Astrocyte of the hippocampus (primary cell): Measurements from ENCODE around the gene KRT23.

Experiments used
- DNase-seq: peaks from one replicate; pipeline ENCODE4 v3.0.0; 2011; ENCODE audit warnings: low read depth, low spot score

KRT23 gene

DNA sequence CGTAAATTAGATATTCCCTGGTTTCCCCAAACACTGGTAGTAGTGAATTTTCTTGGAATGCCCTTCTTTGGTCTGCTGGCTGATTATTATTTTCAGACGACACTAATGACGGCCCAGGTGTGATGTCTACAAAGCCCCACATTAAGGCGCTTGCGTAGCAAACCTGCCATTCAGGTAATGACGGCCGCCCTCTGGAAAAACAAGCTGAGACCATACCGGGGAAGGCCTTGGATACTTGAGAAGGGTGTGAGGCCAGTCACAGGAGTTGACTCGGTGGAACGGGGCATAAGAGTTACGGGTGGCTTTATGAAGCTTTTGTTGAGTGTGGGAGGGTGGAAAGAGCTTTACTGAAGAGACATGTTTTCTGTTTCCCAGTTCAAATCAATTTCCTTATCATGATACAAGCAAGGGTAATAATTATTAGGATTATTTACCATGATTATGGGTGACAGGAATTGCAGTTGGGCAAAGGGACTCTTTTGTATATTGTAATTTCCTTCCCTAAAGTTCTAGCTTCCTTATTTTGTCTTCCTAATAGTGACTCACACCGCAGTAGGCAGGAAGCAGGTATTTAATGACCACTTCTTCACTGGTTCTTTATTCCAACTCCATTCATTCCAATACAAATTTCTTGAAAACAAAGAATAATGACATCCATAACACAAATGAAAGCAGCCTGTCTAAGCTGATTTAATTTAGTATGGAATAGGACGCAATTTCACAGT lies 24.8 kb downstream of the KRT23 start:
- DNase-seq = no peak

DNA sequence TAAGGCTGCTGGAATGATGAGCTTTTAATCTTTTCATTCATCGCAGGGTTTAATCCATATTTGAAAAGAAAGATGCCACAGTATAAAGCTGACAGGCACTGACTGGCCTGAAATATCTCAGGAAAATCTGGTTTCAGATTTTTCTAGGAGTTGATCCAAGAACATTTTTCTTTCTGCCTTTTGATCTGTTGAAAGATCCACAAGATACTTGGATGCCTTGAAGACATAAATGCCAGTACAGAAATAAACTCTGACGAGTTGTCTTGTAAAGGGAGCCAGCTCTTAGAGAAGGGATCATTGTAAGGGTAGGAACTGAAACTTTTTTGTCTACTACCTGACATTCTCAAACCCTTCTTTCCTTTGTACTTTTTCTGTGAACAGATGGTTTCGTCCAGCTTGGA lies 27.0 kb downstream of the KRT23 start:
- DNase-seq = peak; percentile 55

GRCh38 chr17:40909755-40910154 lies 27.7 kb downstream of the KRT23 start:
- DNase-seq = peak; percentile 32

DNA sequence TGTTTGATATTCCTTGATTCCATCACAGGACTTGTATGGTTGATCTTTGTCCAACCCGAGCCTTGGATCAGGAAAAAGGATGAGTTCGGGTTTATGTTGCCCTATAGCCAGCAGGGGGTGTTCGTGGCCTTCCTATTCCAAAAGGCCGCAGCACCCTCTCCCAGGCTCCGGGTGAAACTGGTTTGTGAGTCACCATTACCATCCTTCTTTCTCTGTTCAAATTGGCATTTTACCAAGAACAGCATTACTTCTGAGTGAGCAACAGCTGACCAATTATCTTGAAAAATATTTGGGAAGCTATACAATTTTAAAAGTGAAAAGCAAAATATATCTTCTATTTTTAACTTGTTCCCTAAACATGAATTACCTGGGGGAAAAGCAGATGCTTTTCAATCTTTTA lies 28.1 kb downstream of the KRT23 start:
- DNase-seq = peak; percentile 94

- DNase-seq = no peak
Observed at GRCh38 chr17:40906613-40907012, 30.8 kb downstream of the KRT23 start.

- DNase-seq = no peak
Observed at GRCh38 chr17:40905370-40905769, 32.1 kb downstream of the KRT23 start.

DNA sequence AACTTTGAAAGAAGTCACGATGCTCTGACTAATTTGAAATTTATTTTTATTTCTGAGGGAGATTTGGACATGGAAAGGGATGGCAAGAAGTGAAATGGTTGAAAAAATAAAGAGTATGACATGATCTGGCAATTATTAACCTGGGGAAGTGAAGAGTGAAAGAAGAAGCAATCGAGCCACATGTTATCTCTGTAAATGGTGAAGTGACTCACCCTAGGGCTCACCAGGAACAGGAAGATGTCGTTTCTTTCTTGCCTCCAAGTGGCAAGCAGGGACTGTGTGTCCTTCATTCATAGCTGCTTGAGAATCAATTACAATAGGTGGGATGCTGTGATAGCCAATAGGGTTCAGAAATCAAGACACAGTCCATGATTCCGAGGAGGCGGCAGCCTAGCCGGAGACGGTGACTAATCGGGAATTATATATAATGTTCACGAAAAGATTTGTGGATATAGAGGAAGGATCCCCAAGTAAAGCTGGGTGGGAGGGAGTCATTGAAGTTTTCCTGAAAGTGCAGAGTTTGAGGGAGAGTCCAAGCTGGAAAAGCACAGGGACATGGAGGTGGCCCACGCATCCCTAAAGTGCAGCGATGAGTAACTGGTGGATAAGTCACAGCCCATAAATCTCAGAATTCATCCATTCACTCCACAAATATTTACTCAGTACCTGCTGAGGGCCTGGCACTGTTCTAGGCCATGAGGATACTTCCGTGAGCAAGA lies 34.2 kb downstream of the KRT23 start:
- no peak for DNase-seq

DNA sequence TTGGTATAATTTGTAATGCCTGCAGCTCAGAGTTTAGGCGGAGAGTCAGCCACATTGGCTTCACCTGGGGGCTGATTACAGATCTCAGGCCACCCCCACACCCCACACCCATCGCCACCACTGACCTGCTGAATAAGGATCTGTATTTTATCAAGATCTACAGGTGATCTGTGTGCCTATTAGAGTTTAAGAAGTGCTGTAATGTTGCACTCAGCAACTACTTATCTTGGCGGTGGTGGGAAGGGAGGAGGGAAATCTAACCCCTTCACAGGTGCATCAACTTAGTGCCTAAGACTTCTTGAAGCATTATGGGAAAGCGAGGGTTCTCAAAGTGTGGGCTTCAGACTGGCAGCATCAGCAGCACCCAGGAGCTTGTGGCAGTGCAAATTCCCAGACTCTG lies 34.9 kb downstream of the KRT23 start:
- DNase-seq = no peak

- DNase-seq = no peak
Observed at GRCh38 chr17:40901981-40902474, 35.4 kb downstream of the KRT23 start.

- no peak for DNase-seq
Observed at GRCh38 chr17:40900809-40901356, 36.6 kb downstream of the KRT23 start.

- no peak for DNase-seq
Observed at GRCh38 chr17:40896916-40897455, 40.5 kb downstream of the KRT23 start.

DNA sequence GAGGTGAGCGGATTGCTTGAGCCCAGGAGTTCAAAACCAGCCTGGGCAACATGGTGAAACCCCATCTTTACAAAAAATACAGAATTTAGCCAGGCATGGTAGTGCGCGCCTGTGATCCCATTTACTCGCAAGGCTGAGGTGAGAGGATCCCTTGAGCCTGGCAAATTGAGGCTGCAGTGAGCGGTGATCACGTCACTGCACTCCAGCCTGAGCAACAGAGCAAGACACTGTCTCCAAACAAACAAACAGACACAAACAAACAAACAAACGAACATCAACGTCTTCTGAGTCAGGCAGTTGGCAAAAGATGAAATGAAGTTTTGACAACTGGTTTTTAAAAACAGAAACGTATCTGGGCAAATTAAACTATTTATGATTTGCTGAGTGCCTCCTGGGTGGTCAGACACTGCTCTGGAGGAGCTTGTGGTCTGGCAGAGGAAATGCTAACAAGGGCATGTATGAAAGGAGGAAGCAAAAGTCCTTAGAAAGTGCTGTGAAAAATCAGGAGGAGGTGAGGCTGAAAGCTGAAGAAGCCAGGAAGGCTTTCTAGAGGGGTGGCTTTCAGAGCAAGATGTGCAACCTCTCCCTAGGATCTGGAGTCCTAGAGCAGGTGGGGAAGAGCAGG lies 42.2 kb downstream of the KRT23 start:
- DNase-seq = no peak

DNA sequence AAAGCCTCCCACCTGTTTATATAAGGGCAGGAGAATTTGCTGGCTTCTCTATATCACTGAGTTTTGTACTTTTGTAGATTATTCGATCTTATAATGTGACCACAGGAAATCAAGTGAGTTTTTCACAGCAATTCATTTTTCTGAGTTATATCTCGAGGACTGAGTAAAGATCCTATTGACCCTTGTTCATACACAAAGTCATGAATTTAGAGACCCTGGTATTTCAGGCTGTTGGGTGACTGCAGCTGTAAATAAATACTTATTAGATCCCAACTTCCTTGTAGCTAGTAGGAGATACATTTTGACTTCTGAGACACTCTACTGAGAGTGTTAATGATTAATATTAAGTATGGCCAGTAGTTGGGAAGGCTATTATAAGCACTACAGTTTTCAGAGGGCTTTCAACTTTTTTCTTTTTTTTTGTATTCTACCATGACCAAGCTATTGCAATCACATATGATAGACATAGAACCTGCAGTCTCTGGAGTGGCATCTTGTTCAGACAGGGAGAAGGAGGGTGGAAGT lies 49.2 kb downstream of the KRT23 start:
- no peak for DNase-seq

- peak; percentile 17 for DNase-seq
Observed at GRCh38 chr17:40886090-40886489, 51.4 kb downstream of the KRT23 start.

- DNase-seq = no peak
Observed at GRCh38 chr17:40884708-40885512, 52.5 kb downstream of the KRT23 start, which contains the start of gene KRT20. Gene KRT20, minus strand, starts transcription at chr17:40885242. Its CDS starts 57 bp downstream, at chr17:40885185.

- no peak for DNase-seq
Observed at GRCh38 chr17:40883626-40884334, 53.7 kb downstream of the KRT23 start.

DNA sequence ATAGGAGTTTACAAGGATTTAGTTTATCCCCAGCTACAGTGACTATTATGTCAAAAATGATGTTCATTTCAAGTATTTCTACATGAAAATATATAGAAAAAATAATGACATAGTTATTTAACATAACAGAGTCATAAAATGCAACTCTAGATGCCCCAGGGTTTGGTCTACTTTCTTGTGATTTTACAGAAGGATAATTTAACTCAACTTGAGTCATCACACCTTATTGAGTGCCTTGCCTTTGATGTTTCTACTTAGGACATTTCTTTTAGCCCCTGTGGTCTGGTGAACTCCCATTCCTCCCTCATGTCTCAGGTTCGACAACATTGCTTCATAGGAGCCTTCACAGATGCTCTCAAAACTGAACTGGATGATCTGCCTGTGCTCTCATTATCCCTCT lies 54.4 kb downstream of the KRT23 start:
- DNase-seq = no peak

GRCh38 chr17:40879026-40879425 lies 58.4 kb downstream of the KRT23 start:
- no peak for DNase-seq

GRCh38 chr17:40878044-40878443 lies 59.4 kb downstream of the KRT23 start:
- DNase-seq = no peak

GRCh38 chr17:40873801-40874200 lies 63.6 kb downstream of the KRT23 start:
- no peak for DNase-seq
